ENCODE measurements around the gene KLHDC10. TPM values are rescaled to one million over a fixed set of nuclear protein-coding genes. Genes with fewer than 3 reads are reported as not detected.
"Not testable (repeated sequence)": the region's sequence is repeated elsewhere in the genome, so short reads cannot be mapped to it uniquely, and the experiment has no call there.

The KLHDC10 gene
- total and polyA plus RNA-seq, 4 experiments from 2014 or later = 0.46 to 22.3 (median 11.7) TPM

DNA sequence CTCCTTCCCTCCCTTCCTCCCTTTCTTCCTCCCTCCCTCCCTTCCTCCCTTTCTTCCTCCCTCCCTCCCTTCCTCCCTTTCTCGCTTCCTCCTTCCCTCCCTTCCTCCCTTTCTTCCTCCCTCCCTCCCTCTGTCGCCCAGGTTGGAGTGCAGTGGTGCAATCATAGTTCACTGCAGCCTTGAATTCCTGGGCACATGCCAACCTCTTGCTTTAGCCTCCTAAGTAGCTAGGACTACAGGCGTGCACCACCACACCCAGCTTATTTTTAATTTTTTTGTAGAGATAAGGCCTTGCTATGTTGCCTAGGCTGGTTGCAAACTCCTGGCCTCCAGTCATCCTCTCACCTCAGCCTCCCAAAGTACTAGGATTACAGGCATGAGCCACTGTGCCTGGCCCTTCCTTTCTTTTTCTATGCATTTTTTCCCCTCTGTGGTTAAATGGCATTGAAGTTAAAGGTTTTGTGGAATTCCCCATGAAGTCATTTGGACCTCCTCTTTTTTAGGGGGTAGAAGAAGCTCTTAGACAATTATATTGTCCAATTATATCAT is 9.6 kb downstream of the KLHDC10 start:
- Mint-ChIP-seq H3K4me3 (no peak overlapping the region), H3K4me1 (peaks cover 19 to 36% (median 28%) of the 10 kb centered on the region in 4 donors), H3K36me3 (peaks cover 14 to 18% of the 10 kb centered on the region in 2 donors), H3K27me3 (no peaks in the 10 kb centered on the region), H3K27ac (no peak overlapping the region), H3K9me3 (no peaks in the 10 kb centered on the region)
- Histone ChIP-seq H3K4me1 (ENCODE audit: insufficient read depth, low read length) (peaks cover 19% of the 10 kb centered on the region), H3K27me3 (ENCODE audit: insufficient read depth, low read length) (no peaks in the 10 kb centered on the region), H3K4me3 (ENCODE audit: low read length in 2 of 2) (no peak overlapping the region), H3K9me3 (ENCODE audit: control insufficient read depth in 1 of 2, low read length in 2 of 2) (no peaks in the 10 kb centered on the region), H3K27ac (ENCODE audit: low read depth, low read length) (no peak overlapping the region), H3K36me3 (ENCODE audit: insufficient read depth, low read length) (no peaks in the 10 kb centered on the region)
- no peak for DNase-seq
- ChIA-PET POLR2A (ENCODE audit: partially characterized antibody) (interaction anchor here (0.6 kb wide), 1 partner anchor 9 kb away, joined by 4 read pairs; no protein-coding TSS in a partner anchor), CTCF (ENCODE audit: partially characterized antibody) (interaction anchor here (0.9 kb wide), 1 partner anchor 527 kb away, joined by 4 read pairs; no protein-coding TSS in a partner anchor)
- intact Hi-C loops (cut with micrococcal nuclease) = no loop called here

DNA sequence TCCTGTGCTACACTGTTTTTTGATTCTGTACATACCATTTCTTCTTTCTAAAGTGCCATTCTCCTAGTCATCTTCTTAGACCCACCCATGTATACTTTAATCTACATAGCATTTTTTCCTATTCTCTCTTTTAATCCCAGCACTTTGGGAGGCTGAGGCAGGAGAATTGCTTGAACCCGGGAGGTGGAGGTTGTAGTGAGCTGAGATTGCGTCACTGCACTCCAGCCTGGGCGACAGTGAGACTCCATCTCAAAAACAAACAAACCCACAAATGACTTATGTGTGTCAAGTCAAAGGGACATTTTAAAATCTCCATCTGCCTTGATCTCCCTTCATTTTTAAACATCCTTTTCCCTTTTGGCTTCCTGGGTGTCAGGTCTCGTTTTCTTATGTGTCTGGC is 13.2 kb downstream of the KLHDC10 start:
- Mint-ChIP-seq H3K36me3 (peaks cover 14 to 18% of the 10 kb centered on the region in 2 donors), H3K4me1 (peaks cover 10 to 27% (median 18%) of the 10 kb centered on the region in 4 donors)
- H3K27ac Mint-ChIP-seq; intact Hi-C loops (cut with micrococcal nuclease); H3K27me3 ChIP-seq (ENCODE audit: insufficient read depth, low read length); DNase-seq; H3K27ac ChIP-seq (ENCODE audit: low read depth, low read length); H3K4me3 Mint-ChIP-seq; H3K36me3 ChIP-seq (ENCODE audit: insufficient read depth, low read length); H3K9me3 ChIP-seq (ENCODE audit: control insufficient read depth in 1 of 2, low read length in 2 of 2); POLR2A ChIA-PET (ENCODE audit: partially characterized antibody); H3K4me3 ChIP-seq (ENCODE audit: low read length in 2 of 2); H3K4me1 ChIP-seq (ENCODE audit: insufficient read depth, low read length); H3K27me3 Mint-ChIP-seq; H3K9me3 Mint-ChIP-seq: not testable (repeated sequence)
- CTCF ChIA-PET (ENCODE audit: partially characterized antibody) = interaction anchor here (0.6 to 4.1 kb wide), 6 partner anchors 10 to 51 kb away, joined by 3 to 19 read pairs (median 4); no protein-coding TSS in a partner anchor

DNA sequence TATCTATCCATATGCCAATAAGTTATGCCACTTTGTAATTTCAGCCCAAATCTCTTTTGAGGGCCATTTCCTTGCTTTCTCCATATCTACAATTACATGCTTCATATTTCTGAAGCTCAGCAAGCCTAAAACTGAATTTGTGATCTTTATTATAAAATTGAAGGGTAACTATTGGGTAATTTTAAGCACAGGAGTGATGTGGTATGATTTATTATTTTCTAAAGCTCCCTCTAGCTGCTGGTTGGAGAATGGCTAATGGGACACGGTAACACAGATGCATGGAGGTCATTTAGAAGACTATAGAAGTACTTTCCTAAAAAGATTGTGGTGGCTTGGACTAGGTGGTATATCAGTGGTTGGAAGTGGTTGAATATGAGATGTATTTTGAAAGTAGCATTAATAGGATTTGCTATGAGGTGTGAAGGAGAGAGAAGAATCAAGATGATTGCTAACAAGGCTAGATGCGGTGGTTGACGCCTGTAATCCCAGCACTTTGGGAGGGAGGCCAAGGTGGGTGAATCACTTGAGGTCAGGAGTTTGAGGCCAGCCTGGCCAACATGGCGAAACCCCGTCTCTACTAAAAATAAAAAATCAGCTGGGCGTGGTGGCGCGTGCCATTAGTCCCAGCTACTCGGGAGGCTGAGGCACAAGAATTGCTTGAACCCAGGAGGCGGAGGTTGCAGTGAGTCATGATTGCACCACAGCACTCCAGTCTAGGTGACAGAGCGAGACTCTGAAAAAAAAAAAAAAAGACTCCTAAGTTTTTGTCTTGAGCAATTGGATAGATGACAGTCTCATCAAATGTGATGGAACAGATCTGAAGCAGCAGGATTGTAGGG is 13.9 kb downstream of the KLHDC10 start:
- POLR2A ChIA-PET (ENCODE audit: partially characterized antibody) = no interaction called here
- peak overlapping the region in 2 of 7 donors; percentile 37 to 38 for H3K27ac Mint-ChIP-seq

DNA sequence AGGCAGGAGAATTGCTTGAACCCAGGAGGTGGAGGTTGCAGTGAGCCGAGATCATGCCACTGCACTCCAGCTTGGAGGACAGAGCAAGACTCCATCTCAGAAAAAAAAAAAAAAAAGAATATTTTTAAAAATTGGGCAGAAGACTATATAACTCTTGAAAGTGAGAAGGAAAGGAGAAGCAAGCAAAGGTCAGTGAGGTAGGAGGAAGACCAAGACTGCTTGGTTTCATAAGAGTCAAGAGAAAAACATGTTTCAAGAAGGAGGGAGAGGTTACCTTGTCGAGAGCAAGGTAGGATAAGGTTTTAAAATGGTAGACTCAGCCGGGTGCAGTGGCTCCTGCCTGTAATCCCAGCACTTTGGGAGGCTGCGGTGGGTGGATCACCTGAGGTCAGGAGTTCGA is 14.9 kb downstream of the KLHDC10 start:
- H3K9me3 ChIP-seq (ENCODE audit: control insufficient read depth in 1 of 2, low read length in 2 of 2); POLR2A ChIA-PET (ENCODE audit: partially characterized antibody); H3K27me3 ChIP-seq (ENCODE audit: insufficient read depth, low read length); H3K27me3 Mint-ChIP-seq; H3K4me1 ChIP-seq (ENCODE audit: insufficient read depth, low read length); H3K4me3 Mint-ChIP-seq; intact Hi-C loops (cut with micrococcal nuclease); H3K9me3 Mint-ChIP-seq; H3K27ac Mint-ChIP-seq; DNase-seq; H3K27ac ChIP-seq (ENCODE audit: low read depth, low read length); H3K36me3 ChIP-seq (ENCODE audit: insufficient read depth, low read length); H3K4me3 ChIP-seq (ENCODE audit: low read length in 2 of 2): not testable (repeated sequence)
- peaks cover 12 to 27% (median 22%) of the 10 kb centered on the region in 4 donors for H3K4me1 Mint-ChIP-seq
- peaks cover 14% of the 10 kb centered on the region in 2 donors for H3K36me3 Mint-ChIP-seq
- CTCF ChIA-PET (ENCODE audit: partially characterized antibody) = interaction anchor here (1.5 to 4.1 kb wide), 2 partner anchors 13 to 27 kb away, joined by 3 to 19 read pairs; no protein-coding TSS in a partner anchor

More for the DNA sequence above, 13.9 kb downstream of the KLHDC10 start:
- peaks cover 11 to 27% (median 19%) of the 10 kb centered on the region in 4 donors for H3K4me1 Mint-ChIP-seq
- no peaks in the 10 kb centered on the region for H3K27me3 Mint-ChIP-seq
- H3K36me3 ChIP-seq (ENCODE audit: insufficient read depth, low read length) = no peaks in the 10 kb centered on the region
- no peaks in the 10 kb centered on the region for H3K9me3 Mint-ChIP-seq
- intact Hi-C loops (cut with micrococcal nuclease) = no loop called here
- H3K27me3 ChIP-seq (ENCODE audit: insufficient read depth, low read length) = no peaks in the 10 kb centered on the region
- no peaks in the 10 kb centered on the region for H3K9me3 ChIP-seq (ENCODE audit: control insufficient read depth in 1 of 2, low read length in 2 of 2)
- H3K27ac ChIP-seq (ENCODE audit: low read depth, low read length) = no peak overlapping the region
- peaks cover 14 to 18% of the 10 kb centered on the region in 2 donors for H3K36me3 Mint-ChIP-seq
- H3K4me3 ChIP-seq (ENCODE audit: low read length in 2 of 2) = no peak overlapping the region
- peak in 1 of 5 donors; percentile 8 for DNase-seq
- H3K4me3 Mint-ChIP-seq = peak overlapping the region in 1 of 8 donors; percentile 14
- H3K4me1 ChIP-seq (ENCODE audit: insufficient read depth, low read length) = no peaks in the 10 kb centered on the region
- CTCF ChIA-PET (ENCODE audit: partially characterized antibody) = interaction anchor here (0.6 to 4.1 kb wide), 9 partner anchors 11 to 709 kb away, joined by 3 to 19 read pairs (median 3); no protein-coding TSS in a partner anchor

DNA sequence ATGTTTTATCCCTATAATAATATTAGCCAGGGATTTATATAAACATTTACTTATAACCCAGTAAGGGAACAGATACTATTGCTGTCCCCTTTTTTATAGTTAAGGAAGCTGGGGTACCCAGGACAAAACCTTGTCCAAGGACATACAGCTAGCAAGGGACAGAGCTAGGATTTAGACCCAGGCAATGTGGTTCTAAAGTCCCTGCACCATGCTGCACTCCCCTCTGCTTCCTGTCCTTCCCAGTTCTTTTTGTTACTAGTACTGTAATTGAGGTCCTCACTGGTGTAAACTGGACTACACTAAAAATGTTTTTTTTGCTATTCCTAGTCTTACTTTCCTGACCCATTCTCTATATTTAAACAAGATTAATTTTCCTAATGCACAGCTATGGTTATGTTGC is 16.6 kb downstream of the KLHDC10 start:
- no peak overlapping the region for H3K4me3 Mint-ChIP-seq
- Histone ChIP-seq H3K36me3 (ENCODE audit: insufficient read depth, low read length) (no peaks in the 10 kb centered on the region), H3K4me1 (ENCODE audit: insufficient read depth, low read length) (peaks cover 5% of the 10 kb centered on the region), H3K4me3 (ENCODE audit: low read length in 2 of 2) (no peak overlapping the region), H3K9me3 (ENCODE audit: control insufficient read depth in 1 of 2, low read length in 2 of 2) (no peaks in the 10 kb centered on the region), H3K27me3 (ENCODE audit: insufficient read depth, low read length) (no peaks in the 10 kb centered on the region), H3K27ac (ENCODE audit: low read depth, low read length) (no peak overlapping the region)
- peaks cover 14 to 26% of the 10 kb centered on the region in 2 donors for H3K36me3 Mint-ChIP-seq
- no peaks in the 10 kb centered on the region for H3K27me3 Mint-ChIP-seq
- no peak overlapping the region for H3K27ac Mint-ChIP-seq
- peaks cover 16 to 34% (median 27%) of the 10 kb centered on the region in 4 donors for H3K4me1 Mint-ChIP-seq
- intact Hi-C loops (cut with micrococcal nuclease) = no loop called here
- no peaks in the 10 kb centered on the region for H3K9me3 Mint-ChIP-seq
- POLR2A ChIA-PET (ENCODE audit: partially characterized antibody) = no interaction called here
- CTCF ChIA-PET (ENCODE audit: partially characterized antibody) = interaction anchor here (0.6 to 1.5 kb wide), 5 partner anchors 9 to 18 kb away, joined by 3 to 7 read pairs (median 4); no protein-coding TSS in a partner anchor
- DNase-seq = no peak

DNA sequence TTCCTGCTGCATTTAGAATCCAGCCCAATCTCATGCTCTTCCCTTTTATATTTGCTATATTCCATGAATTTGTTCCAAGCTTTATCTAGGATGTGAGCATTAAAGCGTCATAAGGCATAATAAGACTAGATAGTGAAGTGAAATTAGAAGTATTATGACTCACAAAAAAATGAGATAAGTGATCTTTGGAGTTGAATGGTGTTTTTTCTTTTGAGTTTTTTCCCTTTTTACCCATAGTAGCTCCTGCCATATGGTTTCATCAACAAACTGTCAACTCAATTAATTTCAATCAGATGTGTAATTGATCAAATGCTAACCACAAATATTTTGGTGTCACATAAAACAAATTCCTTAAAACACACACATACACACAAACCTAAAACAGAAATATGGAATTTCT is 17.0 kb downstream of the KLHDC10 start:
- no peak overlapping the region for H3K4me3 ChIP-seq (ENCODE audit: low read length in 2 of 2)
- Mint-ChIP-seq H3K27me3 (no peaks in the 10 kb centered on the region), H3K27ac (no peak overlapping the region), H3K9me3 (no peaks in the 10 kb centered on the region), H3K4me1 (peaks cover 18 to 36% (median 28%) of the 10 kb centered on the region in 4 donors), H3K36me3 (peaks cover 14 to 26% of the 10 kb centered on the region in 2 donors), H3K4me3 (no peak overlapping the region)
- no peak for DNase-seq
- no peak overlapping the region for H3K27ac ChIP-seq (ENCODE audit: low read depth, low read length)
- H3K36me3 ChIP-seq (ENCODE audit: insufficient read depth, low read length) = no peaks in the 10 kb centered on the region
- intact Hi-C loops (cut with micrococcal nuclease) = no loop called here
- H3K27me3 ChIP-seq (ENCODE audit: insufficient read depth, low read length) = no peaks in the 10 kb centered on the region
- H3K9me3 ChIP-seq (ENCODE audit: control insufficient read depth in 1 of 2, low read length in 2 of 2) = no peaks in the 10 kb centered on the region
- peaks cover 5% of the 10 kb centered on the region for H3K4me1 ChIP-seq (ENCODE audit: insufficient read depth, low read length)
- ChIA-PET POLR2A (ENCODE audit: partially characterized antibody) (no interaction called here), CTCF (ENCODE audit: partially characterized antibody) (interaction anchor here (0.8 to 1.5 kb wide), 4 partner anchors 9 to 15 kb away, joined by 3 to 7 read pairs (median 4); no protein-coding TSS in a partner anchor)
